ENCODE data around the gene EXOSC7.
A peak's percentile ranks its signal among the peaks of the same experiment; 100 is the strongest.

Gene EXOSC7

DNA sequence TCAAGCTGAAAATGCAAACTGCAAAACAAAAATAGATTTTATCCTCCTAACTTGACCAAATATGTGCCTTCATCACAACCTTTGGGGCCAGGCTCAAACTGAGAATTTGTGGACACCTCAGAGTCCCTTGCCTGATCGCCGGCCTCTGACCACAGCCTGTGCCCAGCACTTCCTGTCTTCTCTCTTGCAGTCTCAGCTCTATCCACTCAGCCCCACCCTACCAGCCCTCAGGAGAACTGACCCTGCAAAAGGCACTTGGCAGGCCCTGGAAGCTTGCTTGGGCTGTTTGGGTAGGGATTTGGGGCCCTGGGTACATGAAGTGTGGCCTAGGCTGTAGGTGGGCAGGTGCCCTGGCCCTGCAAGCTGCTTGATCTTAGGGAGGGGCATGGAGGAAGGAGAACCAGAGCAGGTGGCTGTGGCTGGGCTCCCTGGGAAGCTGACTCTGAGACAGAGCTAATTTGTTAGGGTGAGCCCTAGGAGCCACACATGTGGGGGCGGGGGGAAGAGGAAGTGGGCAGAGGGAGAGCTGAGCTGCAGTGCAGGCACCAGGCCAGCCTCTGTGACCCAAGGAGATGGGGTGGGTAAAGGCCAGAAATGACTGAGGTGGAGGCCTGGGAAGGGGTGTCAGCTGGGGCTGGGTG lies 58.7 kb downstream of the EXOSC7 start:
- Histone ChIP-seq H2BK120ac (ENCODE audit: low read depth, low read length) (no peak overlapping the region), H4K5ac (ENCODE audit: low read length) (no peak overlapping the region), H3K9ac (ENCODE audit: low read length) (no peak overlapping the region), H2BK5ac (ENCODE audit: low read length) (no peak overlapping the region), H4K8ac (ENCODE audit: low read depth, low read length) (no peak overlapping the region), H3K27me3 (ENCODE audit: insufficient read depth, low read length, poor library complexity) (peaks cover 8% of the 10 kb centered on the region), H3K79me2 (ENCODE audit: control insufficient read depth, insufficient read depth, low read length) (no peaks in the 10 kb centered on the region), H3K23ac (ENCODE audit: low read length) (no peak overlapping the region), H3K18ac (ENCODE audit: low read length) (no peak overlapping the region), H3K56ac (ENCODE audit: low read length) (no peak overlapping the region), H2AK5ac (ENCODE audit: low read length) (no peak overlapping the region), H3K27ac (ENCODE audit: low read depth, low read length) (no peak overlapping the region), H3K4me3 (ENCODE audit: low read length) (no peak overlapping the region), H3K79me1 (ENCODE audit: low read length) (no peaks in the 10 kb centered on the region), H2BK15ac (replicated peaks; ENCODE audit: low read depth) (no peak overlapping the region), H3K36me3 (ENCODE audit: control insufficient read depth, insufficient read depth, low read length) (no peaks in the 10 kb centered on the region), H3K4ac (ENCODE audit: low read depth, low read length) (no peak overlapping the region), H3K4me1 (ENCODE audit: control insufficient read depth, low read depth, low read length) (no peaks in the 10 kb centered on the region), H3K4me2 (ENCODE audit: low read length) (no peak overlapping the region)
- DNase-seq, result no peak
- WGBS (ENCODE audit: extremely low coverage, insufficient coverage, low lambda C conversion rate), result no CpG with 5 or more reads among the region's 3 CpGs

DNA sequence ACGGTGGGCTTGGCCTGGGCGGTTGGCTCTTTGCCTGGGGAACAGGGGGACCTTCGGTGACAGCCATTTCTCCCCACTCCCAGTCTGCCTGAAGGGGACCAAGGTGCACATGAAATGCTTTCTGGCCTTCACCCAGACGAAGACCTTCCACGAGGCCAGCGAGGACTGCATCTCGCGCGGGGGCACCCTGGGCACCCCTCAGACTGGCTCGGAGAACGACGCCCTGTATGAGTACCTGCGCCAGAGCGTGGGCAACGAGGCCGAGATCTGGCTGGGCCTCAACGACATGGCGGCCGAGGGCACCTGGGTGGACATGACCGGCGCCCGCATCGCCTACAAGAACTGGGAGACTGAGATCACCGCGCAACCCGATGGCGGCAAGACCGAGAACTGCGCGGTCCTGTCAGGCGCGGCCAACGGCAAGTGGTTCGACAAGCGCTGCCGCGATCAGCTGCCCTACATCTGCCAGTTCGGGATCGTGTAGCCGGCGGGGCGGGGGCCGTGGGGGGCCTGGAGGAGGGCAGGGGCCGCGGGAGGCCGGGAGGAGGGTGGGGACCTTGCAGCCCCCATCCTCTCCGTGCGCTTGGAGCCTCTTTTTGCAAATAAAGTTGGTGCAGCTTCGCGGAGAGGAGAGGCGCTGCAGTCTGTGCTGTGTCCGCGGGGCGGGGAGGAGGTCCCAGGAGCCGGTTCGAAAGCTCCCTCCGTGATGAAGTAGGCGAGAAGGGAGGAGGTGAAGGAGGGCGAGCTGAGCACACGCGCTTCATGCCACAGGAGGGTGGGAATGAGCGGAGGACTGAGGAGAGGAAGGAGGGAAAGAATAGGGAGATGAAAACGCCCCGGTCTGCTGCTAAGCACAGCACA lies 59.6 kb downstream of the EXOSC7 start:
- no peaks in the 10 kb centered on the region for H3K79me1 ChIP-seq (ENCODE audit: low read length)
- no peak overlapping the region for H2AK5ac ChIP-seq (ENCODE audit: low read length)
- H3K4me2 ChIP-seq (ENCODE audit: low read length), result peak overlapping the region; percentile 45
- H2BK120ac ChIP-seq (ENCODE audit: low read depth, low read length), result no peak overlapping the region
- no peaks in the 10 kb centered on the region for H3K36me3 ChIP-seq (ENCODE audit: control insufficient read depth, insufficient read depth, low read length)
- WGBS (ENCODE audit: extremely low coverage, insufficient coverage, low lambda C conversion rate), result no CpG with 5 or more reads among the region's 64 CpGs
- peaks cover 8% of the 10 kb centered on the region for H3K27me3 ChIP-seq (ENCODE audit: insufficient read depth, low read length, poor library complexity)
- H2BK15ac ChIP-seq (replicated peaks; ENCODE audit: low read depth), result no peak overlapping the region
- no peak overlapping the region for H3K4ac ChIP-seq (ENCODE audit: low read depth, low read length)
- H3K79me2 ChIP-seq (ENCODE audit: control insufficient read depth, insufficient read depth, low read length), result no peaks in the 10 kb centered on the region
- H4K5ac ChIP-seq (ENCODE audit: low read length), result no peak overlapping the region
- H3K4me1 ChIP-seq (ENCODE audit: control insufficient read depth, low read depth, low read length), result no peaks in the 10 kb centered on the region
- no peak overlapping the region for H3K27ac ChIP-seq (ENCODE audit: low read depth, low read length)
- H3K4me3 ChIP-seq (ENCODE audit: low read length), result no peak overlapping the region
- no peak overlapping the region for H3K23ac ChIP-seq (ENCODE audit: low read length)
- H3K18ac ChIP-seq (ENCODE audit: low read length), result no peak overlapping the region
- no peak overlapping the region for H4K8ac ChIP-seq (ENCODE audit: low read depth, low read length)
- peak; percentile 55 for DNase-seq
- H2BK5ac ChIP-seq (ENCODE audit: low read length), result no peak overlapping the region
- peak overlapping the region; percentile 26 for H3K9ac ChIP-seq (ENCODE audit: low read length)
- peak overlapping the region; percentile 58 for H3K56ac ChIP-seq (ENCODE audit: low read length)

DNA sequence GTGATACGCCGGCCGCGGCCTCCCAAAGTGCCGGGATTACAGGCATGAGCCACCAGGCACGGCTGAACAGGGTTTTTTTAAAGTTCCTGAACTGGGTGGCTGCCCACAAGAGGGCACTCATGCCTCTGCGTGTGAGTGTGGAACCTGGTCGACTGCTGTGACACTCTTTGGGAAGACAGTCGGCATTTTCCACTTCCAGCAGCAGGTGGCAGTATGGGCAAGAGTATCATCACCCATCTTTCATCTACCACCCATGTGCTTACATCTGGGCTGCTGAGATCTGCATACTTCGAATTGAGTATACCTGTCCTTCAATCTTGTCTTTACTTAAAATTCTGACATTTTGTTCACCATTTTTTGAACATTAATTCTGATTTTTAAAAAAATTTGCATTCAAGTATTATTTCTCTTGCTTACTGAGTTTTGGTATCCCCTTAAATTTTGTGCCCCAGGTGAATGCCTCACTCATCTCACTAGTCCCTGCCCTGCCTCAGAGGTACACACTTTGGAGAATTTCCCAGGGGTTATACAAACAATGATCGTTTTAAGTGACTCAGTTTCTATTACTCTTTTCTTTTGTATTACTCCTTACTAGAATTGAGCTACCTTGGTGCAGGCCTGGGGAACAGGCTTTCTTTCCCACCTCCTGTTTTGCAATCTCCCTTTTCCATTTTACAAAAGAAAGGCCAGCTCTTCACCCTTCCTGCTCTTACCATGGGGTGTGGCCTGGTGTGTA lies 61.8 kb downstream of the EXOSC7 start:
- H3K4ac ChIP-seq (ENCODE audit: low read depth, low read length), result no peak overlapping the region
- no peak overlapping the region for H4K8ac ChIP-seq (ENCODE audit: low read depth, low read length)
- no peak overlapping the region for H4K5ac ChIP-seq (ENCODE audit: low read length)
- no peak overlapping the region for H2BK120ac ChIP-seq (ENCODE audit: low read depth, low read length)
- H3K4me2 ChIP-seq (ENCODE audit: low read length), result no peak overlapping the region
- H3K23ac ChIP-seq (ENCODE audit: low read length), result no peak overlapping the region
- no peak overlapping the region for H2AK5ac ChIP-seq (ENCODE audit: low read length)
- no CpG with 5 or more reads among the region's 11 CpGs for WGBS (ENCODE audit: extremely low coverage, insufficient coverage, low lambda C conversion rate)
- H2BK15ac ChIP-seq (replicated peaks; ENCODE audit: low read depth), result no peak overlapping the region
- H3K4me3 ChIP-seq (ENCODE audit: low read length), result no peak overlapping the region
- H3K36me3 ChIP-seq (ENCODE audit: control insufficient read depth, insufficient read depth, low read length), result no peaks in the 10 kb centered on the region
- H3K4me1 ChIP-seq (ENCODE audit: control insufficient read depth, low read depth, low read length), result no peaks in the 10 kb centered on the region
- H3K79me2 ChIP-seq (ENCODE audit: control insufficient read depth, insufficient read depth, low read length), result no peaks in the 10 kb centered on the region
- no peak overlapping the region for H3K27ac ChIP-seq (ENCODE audit: low read depth, low read length)
- peak; percentile 97 for DNase-seq
- H3K56ac ChIP-seq (ENCODE audit: low read length), result no peak overlapping the region
- H3K27me3 ChIP-seq (ENCODE audit: insufficient read depth, low read length, poor library complexity), result peaks cover 8% of the 10 kb centered on the region
- H3K79me1 ChIP-seq (ENCODE audit: low read length), result no peaks in the 10 kb centered on the region
- no peak overlapping the region for H3K9ac ChIP-seq (ENCODE audit: low read length)
- no peak overlapping the region for H2BK5ac ChIP-seq (ENCODE audit: low read length)
- no peak overlapping the region for H3K18ac ChIP-seq (ENCODE audit: low read length)

DNA sequence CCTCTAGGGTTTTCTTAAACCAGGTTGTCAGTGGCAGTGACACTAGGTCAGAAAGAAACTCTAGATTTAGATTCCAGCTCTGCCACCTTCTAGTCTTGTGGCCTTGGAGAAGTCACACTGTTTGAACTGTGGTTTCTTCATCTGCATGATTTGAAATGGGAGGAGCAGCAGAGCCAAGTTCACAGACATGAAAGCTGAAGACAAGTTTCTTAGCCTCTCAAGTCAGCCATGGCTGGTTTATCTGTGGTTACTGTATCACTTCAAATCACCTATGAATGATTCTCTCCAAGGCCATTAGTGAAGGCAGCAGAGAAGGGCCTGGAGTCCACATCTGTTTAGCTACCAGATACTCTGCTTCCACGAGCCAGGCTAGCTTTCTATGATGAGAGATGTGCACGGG lies 65.6 kb downstream of the EXOSC7 start:
- Histone ChIP-seq H2BK120ac (ENCODE audit: low read depth, low read length) (no peak overlapping the region), H3K4me1 (ENCODE audit: control insufficient read depth, low read depth, low read length) (peaks cover 1% of the 10 kb centered on the region), H3K4me3 (ENCODE audit: low read length) (no peak overlapping the region), H2BK5ac (ENCODE audit: low read length) (no peak overlapping the region), H3K23ac (ENCODE audit: low read length) (no peak overlapping the region), H3K27ac (ENCODE audit: low read depth, low read length) (no peak overlapping the region), H3K79me1 (ENCODE audit: low read length) (no peaks in the 10 kb centered on the region), H3K4me2 (ENCODE audit: low read length) (no peak overlapping the region), H4K5ac (ENCODE audit: low read length) (no peak overlapping the region), H2AK5ac (ENCODE audit: low read length) (no peak overlapping the region), H3K36me3 (ENCODE audit: control insufficient read depth, insufficient read depth, low read length) (no peaks in the 10 kb centered on the region), H2BK15ac (replicated peaks; ENCODE audit: low read depth) (no peak overlapping the region), H4K8ac (ENCODE audit: low read depth, low read length) (no peak overlapping the region), H3K79me2 (ENCODE audit: control insufficient read depth, insufficient read depth, low read length) (no peaks in the 10 kb centered on the region), H3K9ac (ENCODE audit: low read length) (no peak overlapping the region), H3K56ac (ENCODE audit: low read length) (no peak overlapping the region), H3K18ac (ENCODE audit: low read length) (no peak overlapping the region), H3K27me3 (ENCODE audit: insufficient read depth, low read length, poor library complexity) (peaks cover 3% of the 10 kb centered on the region), H3K4ac (ENCODE audit: low read depth, low read length) (no peak overlapping the region)
- no peak for DNase-seq
- WGBS (ENCODE audit: extremely low coverage, insufficient coverage, low lambda C conversion rate), result no CpG with 5 or more reads among the region's 2 CpGs

DNA sequence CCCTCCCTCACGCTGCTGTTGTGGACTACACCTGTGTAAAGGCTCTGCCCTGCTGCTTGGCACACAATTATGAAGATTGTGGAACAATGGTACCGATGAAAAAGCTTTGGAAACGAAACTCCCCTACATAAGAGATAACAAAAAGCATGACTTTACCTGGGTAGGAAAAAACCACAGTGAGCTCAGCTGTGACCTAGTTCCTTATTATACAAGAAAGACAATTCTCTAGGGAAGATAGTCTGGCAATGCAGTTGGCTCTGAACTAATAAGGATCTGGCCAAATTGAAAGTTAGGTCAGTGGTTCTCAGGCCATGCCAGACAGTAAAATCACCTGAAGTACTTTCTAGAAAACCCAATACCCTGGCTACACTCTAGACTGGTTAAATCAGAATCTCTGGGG lies 66.1 kb downstream of the EXOSC7 start:
- WGBS (ENCODE audit: extremely low coverage, insufficient coverage, low lambda C conversion rate), result no CpG with 5 or more reads among the region's 3 CpGs
- DNase-seq, result no peak
- Histone ChIP-seq H2BK120ac (ENCODE audit: low read depth, low read length) (no peak overlapping the region), H2BK5ac (ENCODE audit: low read length) (no peak overlapping the region), H4K8ac (ENCODE audit: low read depth, low read length) (no peak overlapping the region), H3K23ac (ENCODE audit: low read length) (no peak overlapping the region), H4K5ac (ENCODE audit: low read length) (no peak overlapping the region), H3K27ac (ENCODE audit: low read depth, low read length) (no peak overlapping the region), H2BK15ac (replicated peaks; ENCODE audit: low read depth) (no peak overlapping the region), H3K56ac (ENCODE audit: low read length) (no peak overlapping the region), H3K4me1 (ENCODE audit: control insufficient read depth, low read depth, low read length) (peaks cover 1% of the 10 kb centered on the region), H3K4ac (ENCODE audit: low read depth, low read length) (no peak overlapping the region), H3K4me3 (ENCODE audit: low read length) (no peak overlapping the region), H3K9ac (ENCODE audit: low read length) (no peak overlapping the region), H3K79me1 (ENCODE audit: low read length) (no peaks in the 10 kb centered on the region), H3K79me2 (ENCODE audit: control insufficient read depth, insufficient read depth, low read length) (no peaks in the 10 kb centered on the region), H2AK5ac (ENCODE audit: low read length) (no peak overlapping the region), H3K4me2 (ENCODE audit: low read length) (no peak overlapping the region), H3K27me3 (ENCODE audit: insufficient read depth, low read length, poor library complexity) (peaks cover under 1% of the 10 kb centered on the region), H3K18ac (ENCODE audit: low read length) (no peak overlapping the region), H3K36me3 (ENCODE audit: control insufficient read depth, insufficient read depth, low read length) (no peaks in the 10 kb centered on the region)

All from mesendoderm (in vitro differentiated cells).